CD4-positive, alpha-beta T cell treated with Interleukin-2 at 100 ng/mL for 4 hours (primary cell): ENCODE measurements around the gene ATXN7L1.
"Not testable (repeated sequence)": the region's sequence is repeated elsewhere in the genome, so short reads cannot be mapped to it uniquely, and the experiment has no call there.

Source experiments
- DNase-seq: peaks from one replicate; pipeline ENCODE4 v3.0.0-alpha.2; 2020; ENCODE audit warnings: low spot score

The ATXN7L1 gene

GRCh38 chr7:105890290-105890997, 14.0 kb upstream of the ATXN7L1 start:
- DNase-seq, result peak; percentile 18

- no peak for DNase-seq
Measured at GRCh38 chr7:105887569-105888189, 11.3 kb upstream of the ATXN7L1 start.

DNA sequence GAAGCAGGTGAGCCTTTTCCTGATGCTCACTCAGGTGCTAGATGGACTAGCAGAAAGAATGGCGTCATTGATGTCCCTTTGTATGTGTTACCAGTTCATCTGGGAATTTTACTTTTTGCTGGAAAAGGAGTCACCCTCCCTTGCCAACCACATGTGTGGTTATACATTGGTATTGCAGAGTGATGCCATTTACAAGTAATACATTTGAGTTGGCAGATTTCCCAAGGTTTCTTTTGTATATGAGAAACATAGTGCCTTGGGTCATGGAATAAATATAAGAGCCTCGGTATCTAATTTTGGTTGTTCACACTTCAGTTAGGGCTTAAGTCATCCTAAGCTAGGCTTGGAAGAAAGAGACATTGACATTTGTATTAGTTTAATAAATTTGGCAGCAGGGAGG, 10.4 kb upstream of the ATXN7L1 start:
- no peak for DNase-seq

GRCh38 chr7:105885387-105886111, 9.2 kb upstream of the ATXN7L1 start:
- DNase-seq, result no peak

DNA sequence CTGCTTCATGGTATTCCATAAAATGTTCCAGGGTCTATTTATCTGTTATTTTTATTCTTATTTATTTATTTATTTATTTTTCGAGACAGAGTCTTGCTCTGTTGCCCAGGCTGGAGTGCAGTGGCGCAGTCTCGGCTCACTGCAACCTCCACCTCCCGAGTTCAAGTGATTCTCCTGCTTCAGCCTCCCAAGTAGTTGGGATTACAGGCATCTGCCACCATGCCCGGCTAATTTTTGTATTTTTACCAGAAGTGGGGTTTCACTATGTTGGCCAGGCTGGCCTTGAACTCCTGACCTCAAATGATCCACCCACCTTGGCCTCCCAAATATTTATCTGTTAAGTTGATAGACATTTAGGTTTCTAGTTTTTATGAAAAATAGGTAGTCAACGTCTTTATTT, 6.8 kb upstream of the ATXN7L1 start:
- not testable (repeated sequence) for DNase-seq

DNA sequence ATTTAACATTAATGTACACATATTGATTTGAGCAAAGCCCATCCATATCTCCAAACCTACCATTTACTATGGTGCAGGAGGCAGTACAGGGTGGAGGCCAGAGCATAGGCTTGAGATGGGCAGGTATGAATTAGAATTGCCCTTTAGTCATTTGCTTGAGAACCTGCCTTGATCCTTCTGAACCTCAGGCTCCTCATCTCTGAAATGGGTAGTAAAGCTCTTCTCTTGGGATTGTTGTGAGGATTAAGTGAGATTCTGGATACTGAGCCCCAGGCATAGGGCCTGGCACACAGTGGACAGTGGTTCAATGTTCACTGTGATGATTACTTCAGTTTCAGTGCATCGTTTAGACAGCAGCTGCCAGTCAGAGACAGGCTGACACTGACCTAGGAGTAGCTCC, 5.0 kb upstream of the ATXN7L1 start:
- DNase-seq, result no peak

- DNase-seq, result no peak
Measured at GRCh38 chr7:105880571-105881330, 4.4 kb upstream of the ATXN7L1 start.

- no peak for DNase-seq
Measured at GRCh38 chr7:105879782-105880181, 3.4 kb upstream of the ATXN7L1 start.

- no peak for DNase-seq
Measured at GRCh38 chr7:105878746-105879605, 2.6 kb upstream of the ATXN7L1 start.

GRCh38 chr7:105877736-105878135, 1.3 kb upstream of the ATXN7L1 start:
- DNase-seq, result no peak

DNA sequence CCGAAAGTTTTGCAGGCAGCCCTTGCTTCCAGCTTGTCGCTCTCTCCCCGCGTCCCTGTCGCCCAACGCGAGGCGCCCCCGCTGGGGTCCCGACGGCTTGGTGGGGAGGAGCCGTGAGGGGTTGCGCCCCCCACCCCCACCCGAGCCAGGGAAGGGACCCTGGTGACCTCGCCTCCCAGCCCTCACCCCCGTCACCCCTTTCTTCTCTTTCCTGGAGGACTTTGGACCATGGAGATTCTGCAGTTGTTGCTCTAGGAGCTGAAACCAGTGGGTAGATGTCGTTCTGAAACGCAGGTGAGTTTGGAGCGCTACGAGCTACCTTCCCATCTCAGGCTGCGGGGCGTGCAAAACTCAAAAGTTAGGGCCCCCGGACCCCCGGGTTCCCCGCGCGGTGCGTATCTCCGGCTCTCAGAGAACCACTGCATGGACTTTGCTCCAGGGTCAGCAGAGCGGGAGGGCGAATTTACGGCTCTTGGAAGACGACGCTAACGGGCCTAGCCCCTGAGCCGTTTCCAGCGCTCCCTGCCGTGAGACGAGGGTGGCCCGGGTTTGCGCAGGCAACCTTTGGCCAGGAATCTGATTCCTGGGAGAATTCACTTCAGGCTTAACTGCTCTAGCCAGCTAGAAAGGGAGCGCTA, 684 bp upstream of the ATXN7L1 start:
- no peak for DNase-seq

GRCh38 chr7:105875505-105875904, 894 bp downstream of the ATXN7L1 start:
- peak; percentile 41 for DNase-seq

DNA sequence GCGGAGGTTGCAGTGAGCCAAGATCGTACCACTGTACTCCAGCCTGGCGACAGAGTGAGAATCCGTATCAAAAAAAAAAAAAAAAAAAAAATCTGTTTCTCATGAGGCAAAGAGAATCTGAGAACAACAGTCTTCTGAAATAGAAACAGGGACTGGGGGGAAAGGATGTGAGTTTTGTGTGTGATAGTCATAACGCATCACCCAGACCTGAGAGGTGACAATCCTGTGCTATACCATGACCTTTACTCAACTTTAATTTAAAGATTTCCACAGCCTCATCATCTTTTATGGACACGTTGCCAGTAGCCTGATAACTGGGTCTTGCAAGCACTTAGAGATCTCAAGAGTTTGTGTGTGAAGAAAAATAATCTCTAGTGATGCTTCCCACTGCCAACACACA, 2.3 kb downstream of the ATXN7L1 start:
- no peak for DNase-seq

- DNase-seq, result no peak
Measured at GRCh38 chr7:105872491-105872890, 3.9 kb downstream of the ATXN7L1 start.

GRCh38 chr7:105871142-105871541, 5.3 kb downstream of the ATXN7L1 start:
- no peak for DNase-seq

DNA sequence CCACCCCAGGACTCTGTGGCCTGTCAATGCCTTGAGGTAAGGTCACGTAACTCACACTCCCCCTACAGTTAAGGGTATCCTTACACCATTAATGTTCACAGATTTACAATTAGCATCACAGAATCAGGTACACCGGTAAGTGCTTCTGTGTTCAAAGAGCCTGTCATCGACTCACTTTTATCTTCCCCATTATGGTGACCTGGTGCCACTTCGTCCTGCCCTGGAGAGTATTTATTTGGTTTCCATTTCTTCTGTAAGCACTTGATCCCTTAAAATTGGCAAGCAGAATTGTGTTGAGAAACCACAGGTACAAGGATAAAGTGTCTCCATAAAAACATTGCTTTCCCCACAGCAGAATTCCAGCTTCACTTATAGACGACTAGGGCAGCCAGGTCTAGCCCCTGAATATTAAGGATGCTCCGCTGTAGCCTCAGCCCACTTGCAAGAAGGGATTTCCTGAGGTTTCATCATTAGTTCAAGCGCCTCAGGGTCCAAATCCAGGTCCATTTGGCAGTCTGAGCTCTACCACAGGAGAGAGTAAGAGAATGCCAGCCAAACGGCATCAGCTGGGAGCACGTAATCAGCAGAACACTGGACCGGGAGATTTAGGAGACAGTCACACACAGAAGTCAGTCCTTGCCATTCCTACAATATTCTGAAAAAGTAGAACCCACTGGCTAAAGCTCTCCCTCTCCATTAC, 10.1 kb downstream of the ATXN7L1 start:
- no peak for DNase-seq

DNA sequence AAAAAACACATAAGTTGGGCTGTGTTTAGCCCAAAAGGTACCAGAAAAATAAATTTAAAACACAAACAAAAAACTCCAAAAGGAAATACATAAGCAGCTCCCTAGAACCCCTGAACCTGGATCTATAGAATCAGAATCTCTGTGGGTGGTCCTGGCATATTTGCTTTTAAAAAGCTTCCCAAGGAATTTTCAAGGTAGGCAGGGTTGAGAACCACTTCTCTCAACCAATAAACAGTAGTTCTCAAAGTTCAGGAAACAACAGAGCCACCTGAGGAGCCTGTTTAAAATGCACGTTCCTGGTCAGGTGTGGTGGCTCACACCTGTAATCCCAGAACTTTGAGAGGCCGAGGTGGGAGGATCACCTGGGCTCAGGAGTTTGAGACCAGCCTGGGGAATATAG, 12.5 kb downstream of the ATXN7L1 start:
- no peak for DNase-seq

GRCh38 chr7:105862770-105863169, 13.6 kb downstream of the ATXN7L1 start:
- no peak for DNase-seq

- DNase-seq, result no peak
Measured at GRCh38 chr7:105862276-105862675, 14.1 kb downstream of the ATXN7L1 start.

- no peak for DNase-seq
Measured at GRCh38 chr7:105861224-105861623, 15.2 kb downstream of the ATXN7L1 start.
